ENCODE results near the gene ZDHHC11.

DNA sequence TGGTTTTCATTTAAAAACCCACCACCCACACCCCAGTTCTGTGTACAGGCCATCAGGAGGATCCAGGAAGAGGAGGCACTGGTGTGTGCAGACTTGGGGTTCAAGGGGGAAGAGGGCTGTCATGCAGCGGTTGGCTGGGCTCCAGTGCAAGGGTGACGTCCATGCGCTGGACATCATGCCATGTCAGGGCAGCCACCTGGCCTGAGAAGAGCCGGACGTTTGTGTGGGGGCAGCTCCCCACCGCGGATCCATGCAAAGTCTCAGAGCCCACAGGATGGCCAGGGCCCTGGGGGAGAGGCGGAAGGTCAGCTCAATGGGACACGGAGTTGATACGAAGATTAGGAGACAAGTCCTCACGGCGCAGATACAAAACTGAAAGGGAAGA is 30.8 kb upstream of the ZDHHC11 start:
- TF ChIP-seq, protein P1, sequence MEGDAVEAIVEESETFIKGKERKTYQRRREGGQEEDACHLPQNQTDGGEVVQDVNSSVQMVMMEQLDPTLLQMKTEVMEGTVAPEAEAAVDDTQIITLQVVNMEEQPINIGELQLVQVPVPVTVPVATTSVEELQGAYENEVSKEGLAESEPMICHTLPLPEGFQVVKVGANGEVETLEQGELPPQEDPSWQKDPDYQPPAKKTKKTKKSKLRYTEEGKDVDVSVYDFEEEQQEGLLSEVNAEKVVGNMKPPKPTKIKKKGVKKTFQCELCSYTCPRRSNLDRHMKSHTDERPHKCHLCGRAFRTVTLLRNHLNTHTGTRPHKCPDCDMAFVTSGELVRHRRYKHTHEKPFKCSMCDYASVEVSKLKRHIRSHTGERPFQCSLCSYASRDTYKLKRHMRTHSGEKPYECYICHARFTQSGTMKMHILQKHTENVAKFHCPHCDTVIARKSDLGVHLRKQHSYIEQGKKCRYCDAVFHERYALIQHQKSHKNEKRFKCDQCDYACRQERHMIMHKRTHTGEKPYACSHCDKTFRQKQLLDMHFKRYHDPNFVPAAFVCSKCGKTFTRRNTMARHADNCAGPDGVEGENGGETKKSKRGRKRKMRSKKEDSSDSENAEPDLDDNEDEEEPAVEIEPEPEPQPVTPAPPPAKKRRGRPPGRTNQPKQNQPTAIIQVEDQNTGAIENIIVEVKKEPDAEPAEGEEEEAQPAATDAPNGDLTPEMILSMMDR (IDR thresholded peaks at IDR 0.05): no peak
- no peak for TF ChIP-seq POLR2A (IDR thresholded peaks at IDR 0.05)
